IMR-90 (cell line): Measurements from ENCODE around the gene ZNF879.

Experiments
- CEBPB ChIP-seq: IDR thresholded peaks from 2 replicates; pipeline ENCODE4 v1.6.1; 2012; ENCODE audit warnings: low read depth, low read length, improper control_type of control experiment
- CHD1 ChIP-seq: IDR thresholded peaks from 2 replicates; pipeline ENCODE4 v1.6.1; 2012; ENCODE audit warnings: low read depth, low read length, improper control_type of control experiment
- CTCF ChIP-seq: conservative IDR thresholded peaks from 2 replicates; pipeline ENCODE4 v1.5.1; 2012; ENCODE audit warnings: mild to moderate bottlenecking, low read depth, low read length, improper control_type of control experiment
- FOS ChIP-seq: fragments of 150-350 bp; IDR thresholded peaks from 2 replicates; pipeline ENCODE4 v1.6.1; 2016; ENCODE audit warnings: low read depth, low read length
- MAFK ChIP-seq: IDR thresholded peaks from 2 replicates; pipeline ENCODE4 v1.6.1; 2012; ENCODE audit warnings: low read depth, low read length, improper control_type of control experiment
- MXI1 ChIP-seq: IDR thresholded peaks from 2 replicates; pipeline ENCODE4 v1.6.1; 2012; ENCODE audit warnings: low read depth, mild to moderate bottlenecking, low read length, moderate library complexity, borderline replicate concordance
- POLR2A ChIP-seq: IDR thresholded peaks from 2 replicates; pipeline ENCODE4 v1.6.1; 2012; ENCODE audit warnings: mild to moderate bottlenecking, low read depth, low read length
- RAD21 ChIP-seq: IDR thresholded peaks from 2 replicates; pipeline ENCODE4 v1.6.1; 2012; ENCODE audit warnings: low read length, improper control_type of control experiment
- RFX5 ChIP-seq: IDR thresholded peaks from 2 replicates; pipeline ENCODE4 v1.8.0; 2012; ENCODE audit warnings: low read depth, mild to moderate bottlenecking, low read length, moderate library complexity
- SMC3 ChIP-seq: fragments of 150-350 bp; IDR thresholded peaks from 2 replicates; pipeline ENCODE4 v1.6.1; 2016; ENCODE audit warnings: low read depth, mild to moderate bottlenecking, antibody characterized with exemption, low read length, moderate library complexity
- TF ChIP-seq, protein P1 (sequence below): fragments of 150-350 bp; IDR thresholded peaks from 2 replicates; pipeline ENCODE4 v1.6.1; 2017; ENCODE audit warnings: mild to moderate bottlenecking, antibody characterized with exemption, low read length, low read depth
- TF ChIP-seq, protein P2 (sequence below): fragments of 150-350 bp; IDR thresholded peaks from 2 replicates; pipeline ENCODE4 v1.6.1; 2016; ENCODE audit warnings: low read depth, mild to moderate bottlenecking, low read length, moderate library complexity, borderline replicate concordance

DNA sequence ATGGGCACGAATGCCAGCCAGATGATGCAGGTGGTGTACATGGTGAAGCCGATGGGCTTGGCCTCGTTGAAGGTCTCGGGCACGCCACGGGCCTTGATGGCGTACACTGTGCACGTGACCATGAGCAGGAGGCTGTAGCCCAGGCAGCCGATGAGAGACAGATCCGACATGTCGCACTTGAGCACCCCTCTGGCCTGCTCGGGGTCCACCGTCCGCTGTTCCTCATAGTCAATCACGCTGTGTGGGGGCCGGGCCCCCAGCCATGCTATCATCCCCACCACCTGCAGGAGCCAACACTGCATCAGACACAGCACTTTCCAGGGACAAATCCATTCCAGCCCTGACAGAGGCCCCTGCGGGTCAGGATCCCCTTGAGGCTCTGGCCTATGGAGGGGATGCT, 40.7 kb upstream of the ZNF879 start:
- TF ChIP-seq CTCF = no peak
- no peak for TF ChIP-seq CHD1
- no peak for TF ChIP-seq POLR2A
- no peak for TF ChIP-seq MAFK
- TF ChIP-seq, protein P1, sequence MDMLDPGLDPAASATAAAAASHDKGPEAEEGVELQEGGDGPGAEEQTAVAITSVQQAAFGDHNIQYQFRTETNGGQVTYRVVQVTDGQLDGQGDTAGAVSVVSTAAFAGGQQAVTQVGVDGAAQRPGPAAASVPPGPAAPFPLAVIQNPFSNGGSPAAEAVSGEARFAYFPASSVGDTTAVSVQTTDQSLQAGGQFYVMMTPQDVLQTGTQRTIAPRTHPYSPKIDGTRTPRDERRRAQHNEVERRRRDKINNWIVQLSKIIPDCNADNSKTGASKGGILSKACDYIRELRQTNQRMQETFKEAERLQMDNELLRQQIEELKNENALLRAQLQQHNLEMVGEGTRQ = no peak
- TF ChIP-seq MXI1 = no peak
- TF ChIP-seq FOS = no peak
- TF ChIP-seq RFX5 = no peak
- no peak for TF ChIP-seq SMC3
- no peak for TF ChIP-seq RAD21
- TF ChIP-seq CEBPB = no peak
- TF ChIP-seq, protein P2, sequence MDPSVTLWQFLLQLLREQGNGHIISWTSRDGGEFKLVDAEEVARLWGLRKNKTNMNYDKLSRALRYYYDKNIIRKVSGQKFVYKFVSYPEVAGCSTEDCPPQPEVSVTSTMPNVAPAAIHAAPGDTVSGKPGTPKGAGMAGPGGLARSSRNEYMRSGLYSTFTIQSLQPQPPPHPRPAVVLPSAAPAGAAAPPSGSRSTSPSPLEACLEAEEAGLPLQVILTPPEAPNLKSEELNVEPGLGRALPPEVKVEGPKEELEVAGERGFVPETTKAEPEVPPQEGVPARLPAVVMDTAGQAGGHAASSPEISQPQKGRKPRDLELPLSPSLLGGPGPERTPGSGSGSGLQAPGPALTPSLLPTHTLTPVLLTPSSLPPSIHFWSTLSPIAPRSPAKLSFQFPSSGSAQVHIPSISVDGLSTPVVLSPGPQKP = no peak
